GM19240 (cell line): ENCODE measurements around the gene LVRN.
A peak's percentile ranks its signal among the peaks of the same experiment; 100 is the strongest.

Experiments
- DNase-seq: peaks from one replicate; pipeline ENCODE4 v3.0.0; 2011; ENCODE audit warnings: low spot score; ENCODE audit not compliant: insufficient read length

LVRN gene

DNA sequence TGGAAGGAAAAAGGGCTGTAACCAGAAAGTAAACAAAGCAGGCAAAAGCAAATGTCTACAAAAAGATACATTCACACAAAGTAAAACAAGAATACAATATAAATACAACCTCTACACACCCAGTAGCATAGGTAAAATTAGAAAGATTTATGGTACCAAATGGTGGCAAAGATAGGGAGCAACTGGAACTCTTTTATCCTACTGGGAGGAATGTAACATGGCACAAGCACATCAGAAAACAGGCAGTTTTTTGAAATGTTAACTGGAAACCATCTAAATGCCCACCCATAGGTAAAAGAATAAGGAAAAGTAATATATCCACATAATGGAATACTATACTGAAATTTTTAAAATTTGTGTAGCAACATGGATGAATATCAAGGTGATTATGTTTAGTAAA, 61.3 kb downstream of the LVRN start:
- DNase-seq = no peak

- DNase-seq = no peak
Observed at GRCh38 chr5:116025866-116026265, 63.6 kb downstream of the LVRN start.

DNA sequence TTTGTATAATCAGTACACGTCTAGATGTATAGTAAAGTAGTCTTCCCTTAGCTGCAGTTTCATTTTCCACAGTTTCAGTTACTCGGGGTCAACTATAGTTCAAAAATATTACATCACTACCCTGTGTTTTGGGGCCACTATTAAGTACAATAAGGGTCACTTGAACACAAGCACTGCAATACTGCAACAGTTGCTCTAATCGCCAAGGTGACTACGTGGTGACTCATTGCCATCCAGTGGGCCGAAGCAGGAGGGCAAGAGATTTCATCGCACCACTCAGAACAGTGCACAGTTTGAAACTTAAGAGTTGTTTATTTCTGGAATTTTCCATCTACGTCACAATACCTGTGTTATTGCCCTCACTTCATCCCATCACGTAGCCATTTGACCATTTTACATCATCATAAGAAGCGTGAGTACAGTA, 69.8 kb downstream of the LVRN start, which contains the start of gene ARL14EPL:
TSS of gene ARL14EPL (plus strand) at position 379 of the 424 bp plus-strand sequence. CDS start 18,994 bp downstream, outside the sequence.
- DNase-seq = peak; percentile 4

GRCh38 chr5:116032991-116033390, 70.7 kb downstream of the LVRN start:
- DNase-seq = no peak

DNA sequence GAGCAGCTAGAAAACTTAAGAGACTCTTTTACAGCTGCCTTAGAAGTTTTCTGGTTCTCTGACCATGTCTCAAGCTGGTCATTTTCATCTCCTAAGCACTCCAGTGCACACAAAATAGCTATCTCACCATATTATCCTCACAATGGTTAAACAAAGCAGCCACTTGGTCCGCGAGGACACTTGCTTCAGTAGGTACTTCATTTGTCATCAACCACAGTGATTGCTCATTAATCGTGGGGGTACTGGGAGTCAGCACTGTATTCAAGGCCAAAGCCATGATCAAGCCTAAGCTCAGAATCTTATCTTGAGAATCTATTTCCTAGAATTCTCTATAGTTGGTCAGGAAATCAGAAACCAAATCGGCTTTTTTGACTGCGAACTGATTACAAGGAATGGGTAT, 72.8 kb downstream of the LVRN start:
- DNase-seq = no peak

DNA sequence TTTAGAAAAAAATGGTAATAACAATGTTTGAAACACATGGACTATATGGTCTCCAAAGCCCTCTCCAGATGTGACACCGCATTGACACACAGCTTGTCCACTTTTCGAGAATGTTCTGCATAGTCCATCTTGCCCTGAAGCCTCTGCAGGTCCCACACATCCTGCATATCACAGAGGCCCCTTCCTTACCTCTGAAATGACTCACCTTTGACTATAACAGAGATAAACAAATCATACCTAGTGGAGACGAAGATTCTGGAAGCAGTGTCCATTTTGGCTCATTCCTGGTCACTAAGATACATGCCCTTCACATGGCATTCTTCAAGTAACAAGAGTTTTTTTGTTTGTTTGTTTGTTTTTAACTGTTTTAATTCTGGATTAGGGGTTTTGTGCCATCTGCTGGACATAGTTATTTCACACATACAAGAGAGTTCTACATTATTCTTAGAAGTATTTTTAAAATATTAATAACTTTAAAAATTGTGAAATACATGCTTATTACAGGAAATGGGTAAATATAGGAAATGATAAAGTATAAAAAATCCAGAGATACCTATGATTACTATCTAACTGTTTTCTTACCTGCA, 75.1 kb downstream of the LVRN start:
- DNase-seq = no peak

DNA sequence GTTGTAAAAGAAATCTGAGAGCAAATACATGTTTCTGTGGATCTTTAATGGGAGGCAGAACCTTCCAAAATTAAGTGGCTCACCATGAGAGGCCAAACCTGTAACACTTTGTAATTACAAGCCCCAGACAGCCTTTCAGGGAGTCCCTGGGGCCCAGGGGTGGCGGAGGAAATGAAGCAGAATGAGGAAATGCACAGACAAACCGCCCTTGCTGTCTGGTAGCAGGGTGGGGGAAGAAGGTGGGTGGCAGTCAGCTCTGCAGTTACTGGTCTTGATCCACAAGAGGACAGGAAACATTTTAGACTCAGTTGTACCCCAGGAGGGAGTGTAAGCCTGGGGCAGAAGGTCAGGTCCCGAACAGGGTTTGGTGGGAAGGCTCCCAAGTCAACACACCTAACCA, 76.5 kb downstream of the LVRN start:
- no peak for DNase-seq

DNA sequence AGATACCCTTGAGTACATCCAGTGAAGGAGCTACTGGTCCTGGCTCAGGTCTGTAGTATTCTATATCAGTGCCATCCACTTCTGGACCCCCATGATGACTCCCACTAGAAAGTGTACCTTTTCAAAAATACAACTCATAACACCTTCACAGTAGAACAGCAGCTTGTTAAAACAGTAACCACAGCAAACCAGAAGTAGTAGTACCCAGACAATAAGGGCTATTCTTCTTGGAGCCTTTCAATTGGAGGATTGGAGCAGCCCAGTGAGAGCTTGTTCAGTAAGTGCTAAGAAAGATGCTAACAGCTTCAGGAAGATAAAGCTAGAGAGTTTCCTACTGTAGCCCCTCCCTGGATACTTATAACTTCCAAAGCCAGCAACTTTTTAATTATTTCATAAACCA, 80.1 kb downstream of the LVRN start:
- DNase-seq = no peak

DNA sequence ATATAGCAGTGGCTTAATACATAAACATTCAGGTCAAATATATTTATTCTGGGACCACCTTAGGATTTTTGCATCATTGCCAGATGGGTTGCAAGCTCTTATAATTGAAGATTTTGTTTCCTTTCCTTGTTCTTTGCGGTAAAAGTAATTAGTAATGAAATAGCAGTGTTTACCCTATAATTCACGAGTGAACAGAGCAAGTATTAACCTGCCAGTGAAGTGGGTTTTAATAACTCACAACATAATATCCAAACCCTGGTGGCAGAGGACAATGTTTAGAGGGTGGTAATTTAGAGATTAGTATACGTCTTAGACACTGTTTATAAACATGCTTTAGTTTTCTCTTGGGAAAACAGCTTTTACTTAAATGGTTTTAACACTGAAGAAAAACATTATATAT, 81.8 kb downstream of the LVRN start:
- DNase-seq = no peak

DNA sequence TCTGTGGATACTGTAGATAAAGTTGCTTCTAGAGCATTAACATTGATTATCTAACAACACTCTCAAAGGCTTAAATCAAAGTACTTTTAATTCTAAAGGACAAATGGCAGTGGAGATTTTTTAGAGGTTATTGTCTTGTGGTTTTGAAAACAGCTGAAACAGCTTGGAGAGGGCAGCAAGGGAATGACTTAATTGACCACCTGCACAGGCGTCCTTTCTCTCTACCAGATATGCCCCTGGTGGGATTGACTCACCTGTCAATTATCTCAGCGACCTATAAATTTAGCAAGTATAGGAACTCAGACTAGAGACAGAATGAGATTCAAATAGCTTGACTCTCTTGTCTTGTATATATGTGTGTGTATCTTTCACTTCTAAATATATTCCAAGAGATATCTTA, 83.5 kb downstream of the LVRN start:
- DNase-seq = no peak

- DNase-seq = no peak
Observed at GRCh38 chr5:116046261-116046660, 84.0 kb downstream of the LVRN start.

- DNase-seq = no peak
Observed at GRCh38 chr5:116046823-116047222, 84.5 kb downstream of the LVRN start.

DNA sequence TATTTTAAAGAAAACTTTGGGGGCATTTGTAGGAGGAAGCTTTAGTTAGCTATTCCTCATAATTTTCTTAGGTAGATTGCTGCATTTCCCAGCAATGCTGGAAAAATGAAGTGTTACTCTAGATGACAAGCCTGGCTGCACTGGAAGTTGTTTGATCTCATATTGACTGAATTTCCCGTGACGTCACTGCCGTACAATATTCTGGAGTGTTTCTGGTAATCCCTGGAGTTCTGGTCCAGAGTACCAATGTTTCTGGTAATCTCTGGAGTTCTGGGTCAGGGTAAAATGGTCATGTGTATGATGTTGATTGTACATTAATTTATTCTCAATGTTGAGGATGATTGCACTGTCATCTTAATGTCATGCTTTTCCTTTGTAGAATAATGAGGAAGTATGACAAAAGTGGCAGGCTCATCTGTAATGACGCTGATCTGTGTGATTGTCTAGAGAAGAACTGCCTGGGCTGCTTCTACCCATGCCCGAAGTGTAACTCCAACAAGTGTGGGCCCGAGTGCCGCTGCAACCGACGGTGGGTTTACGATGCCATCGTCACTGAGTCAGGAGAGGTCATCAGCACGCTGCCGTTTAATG, 96.2 kb downstream of the LVRN start:
- no peak for DNase-seq

- DNase-seq = no peak
Observed at GRCh38 chr5:116062352-116062751, 100.1 kb downstream of the LVRN start.

- no peak for DNase-seq
Observed at GRCh38 chr5:116063950-116064349, 101.7 kb downstream of the LVRN start.

GRCh38 chr5:116068028-116068632, 105.9 kb downstream of the LVRN start:
- no peak for DNase-seq

- DNase-seq = no peak
Observed at GRCh38 chr5:116071211-116071610, 108.9 kb downstream of the LVRN start.

DNA sequence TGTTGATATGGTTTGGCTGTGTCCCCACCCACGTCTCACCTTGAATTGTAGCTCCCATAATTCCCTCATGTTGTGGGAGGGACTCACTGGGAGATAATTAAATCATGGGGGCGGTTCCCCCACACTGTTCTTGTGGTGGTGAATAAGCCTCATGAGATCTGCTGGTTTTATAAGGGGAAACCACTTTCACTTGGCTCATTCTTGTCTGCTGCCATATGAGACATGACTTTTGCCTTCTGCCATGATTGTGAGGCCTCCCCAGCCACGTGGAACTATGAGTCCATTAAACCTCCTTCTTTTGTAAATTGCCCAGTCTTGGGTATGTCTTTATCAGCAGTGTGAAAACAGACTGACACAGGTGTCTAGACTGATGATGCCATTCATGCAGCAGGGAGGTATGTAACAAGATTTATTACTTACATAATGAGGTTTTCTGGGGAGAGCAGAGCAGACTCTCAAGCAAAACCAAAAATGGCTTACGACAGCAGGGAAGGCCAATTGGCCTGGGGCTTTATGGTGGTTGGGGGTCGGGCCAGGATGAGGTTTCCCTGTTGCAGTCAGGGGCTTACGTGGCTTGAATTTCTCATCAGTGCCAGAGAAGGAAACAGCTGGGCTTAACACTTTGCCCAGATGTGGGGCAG, 113.0 kb downstream of the LVRN start:
- DNase-seq = no peak

DNA sequence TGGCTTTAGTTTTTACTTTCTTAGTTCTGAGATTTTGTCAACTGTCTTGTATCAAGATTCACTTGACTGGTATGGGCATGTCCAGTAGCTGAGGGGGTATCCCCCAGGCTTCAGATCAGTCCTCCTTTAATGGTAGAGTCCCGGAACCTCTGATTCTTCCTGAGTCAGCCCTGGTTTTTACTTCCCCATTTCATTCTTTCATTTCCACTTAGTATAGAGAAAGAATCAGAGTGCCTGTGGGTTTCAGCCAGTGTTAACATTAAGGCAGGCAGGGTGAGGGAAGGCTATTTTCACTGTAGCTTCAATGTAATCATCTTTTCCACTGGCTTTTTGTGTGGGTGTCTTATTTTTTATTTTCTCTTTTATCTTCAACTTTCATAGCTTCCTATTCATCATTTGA, 114.2 kb downstream of the LVRN start:
- peak; percentile 29 for DNase-seq
